K562 (cell line): ENCODE data around the gene RAB5A. TPM values are rescaled to one million over a fixed set of nuclear protein-coding genes. Genes with fewer than 3 reads are reported as not detected.

Experiments
- AFF1 ChIP-seq, 2 experiments: fragments of 450-650 bp; IDR thresholded peaks; 2 replicates each; pipeline ENCODE4 v1.6.1; 2018; ENCODE audit warnings: mild to moderate bottlenecking in 2 of 2, low read depth in 1 of 2; ENCODE audit not compliant: partially characterized antibody in 2 of 2
- BRD4 ChIP-seq: fragments of 200-600 bp; sonication (generic); IDR thresholded peaks from 2 replicates; pipeline ENCODE4 v1.6.1; 2017; ENCODE audit warnings: inconsistent platforms
- ELF1 ChIP-seq: fragments of 200-800 bp; sonication (Bioruptor generic); IDR thresholded peaks from 2 replicates; pipeline ENCODE4 v1.6.1; 2016; ENCODE audit warnings: missing genetic modification characterization, missing compliant biosample characterization
- EP300 ChIP-seq: IDR thresholded peaks from 2 replicates; pipeline ENCODE4 v1.6.1; 2012; ENCODE audit warnings: low read length, improper control_type of control experiment
- GATAD2B ChIP-seq: fragments of 450-650 bp; IDR thresholded peaks from 2 replicates; pipeline ENCODE4 v1.6.1; 2017; ENCODE audit warnings: mild to moderate bottlenecking, borderline replicate concordance
- ID3 ChIP-seq, 2 experiments: fragments of 250-450 bp in 1 of 2; fragments of 450-650 bp in 1 of 2; sonication (Bioruptor Pico) in 1 of 2; IDR thresholded peaks; 2 replicates each; pipeline versions ENCODE4 v1.6.1 to v1.8.0; 2016 to 2021; ENCODE audit warnings: mild to moderate bottlenecking in 2 of 2, moderate library complexity in 2 of 2, missing compliant biosample characterization in 1 of 2, missing genetic modification characterization in 1 of 2
- MNT ChIP-seq, 2 experiments: fragments of 450-650 bp; conservative IDR thresholded peaks; 2 replicates each; pipeline ENCODE4 v1.6.1; 2017; ENCODE audit warnings: mild to moderate bottlenecking in 2 of 2, moderate library complexity in 2 of 2
- MTA3 ChIP-seq: fragments of 450-650 bp; formaldehyde crosslinking; IDR thresholded peaks from 2 replicates; pipeline ENCODE4 v1.6.1; 2017; ENCODE audit warnings: mild to moderate bottlenecking, borderline replicate concordance
- NFE2 ChIP-seq: IDR thresholded peaks from 2 replicates; pipeline ENCODE4 v1.6.1; 2014; ENCODE audit warnings: antibody characterized with exemption, low read depth
- TCFL5 ChIP-seq: fragments of 250-450 bp; sonication (Bioruptor Pico); conservative IDR thresholded peaks from 2 replicates; pipeline ENCODE4 v1.6.1; 2021; ENCODE audit warnings: mild to moderate bottlenecking, moderate library complexity, matching md5 sums
- ZNF318 ChIP-seq, 2 experiments: fragments of 450-650 bp; IDR thresholded peaks; 2 replicates each; pipeline ENCODE4 v1.6.1; 2016; ENCODE audit warnings: mild to moderate bottlenecking in 2 of 2, borderline replicate concordance in 1 of 2, low read depth in 1 of 2, moderate library complexity in 1 of 2
- ZNF668 ChIP-seq: fragments of 250-450 bp; sonication (Bioruptor Pico); IDR thresholded peaks from 2 replicates; pipeline ENCODE4 v1.8.0; 2022; ENCODE audit warnings: mild to moderate bottlenecking, inconsistent platforms
- polyA plus RNA-seq, 8 experiments: library from polyadenylated mRNA; depleted of rRNA in 4 of 8; stranded (reverse) in 5 of 8; unstranded in 3 of 8; fragments of >200 nt; fragmentation: Nextera tagmentation in 2 of 8; fragmentation: Illumina TruSeq in 1 of 8; extraction: Ambion mirVana in 2 of 8; extraction: Trizol in 1 of 8; gene quantifications; 2 replicates each; pipeline versions ENCODE4 v1.2.1 to v1.2.3, GENCODE V29; 2011 to 2014; ENCODE audit warnings: inconsistent platforms in 1 of 8, missing spikeins in 1 of 8
- total RNA-seq, 7 experiments: library from RNA; depleted of rRNA in 6 of 7; stranded (reverse); fragments of >200 nt in 6 of 7; fragmentation: Illumina TruSeq in 2 of 7; extraction: Trizol in 2 of 7; gene quantifications; 2 replicates each; pipeline versions ENCODE4 v1.2.1 to v1.2.3, GENCODE V29; 2011 to 2021; ENCODE audit warnings: low replicate concordance in 1 of 7

RAB5A gene
- total and polyA plus RNA-seq, 9 of the 15 experiments (the other 6 are each of a cell fraction or from before 2014, with no cell fraction given): 28.3 to 64.2 (median 49.0) TPM

- TF ChIP-seq ZNF318 (IDR thresholded peaks at IDR 0.05; ENCODE audit: borderline replicate concordance in 1 of 2, low read depth in 1 of 2) (0 out of 4 replicates have a peak, but pooled peaks of 1 of the 2 experiments have one; percentile 10), AFF1 (IDR thresholded peaks at IDR 0.05; ENCODE audit: low read depth in 1 of 2, partially characterized antibody in 2 of 2) (peak in 1 of 2 experiments; percentile 25), NFE2 (peak; percentile 98), EP300 (peak; percentile 61), ZNF668 (CRISPR knock-in tag) (0 out of 2 replicates have a peak, but pooled peaks have one; percentile 1), ELF1 (tag) (no peak), MNT (conservative IDR thresholded peaks at IDR 0.05) (0 out of 4 replicates have a peak, but pooled peaks of 1 of the 2 experiments have one; percentile 30), TCFL5 (CRISPR knock-in tag) (0 out of 2 replicates have a peak, but pooled peaks have one; percentile 24), ID3 (CRISPR knock-in tag; IDR thresholded peaks at IDR 0.05) (no peak), ID3 (tag; IDR thresholded peaks at IDR 0.05) (peak; percentile 73; the same call in 1 of the 2 replicates), GATAD2B (0 out of 2 replicates have a peak, but pooled peaks have one; percentile 11), MTA3 (peak; percentile 19; the same call in 1 of the 2 replicates), BRD4 (no peak)
Measured at GRCh38 chr3:19931767-19932188, 15.1 kb upstream of the RAB5A start (continued).
